Caco-2 (cell line): Measurements from ENCODE around the gene LRRC4C. TPM values are rescaled to one million over a fixed set of nuclear protein-coding genes. Genes with fewer than 3 reads are reported as not detected.

ENCODE experiments used
- BruUV-seq: library from RNA; stranded (reverse); fragments of 400-500 nt; replicated peaks from 2 replicates; lab custom pipeline; 2021; lab: Mats Ljungman, UMichigan
- CTCF ChIA-PET: fragments of 300-600 bp; sonication (Branson Sonifier 250); formaldehyde crosslinking; loops from one replicate; lab custom pipeline; 2022; ENCODE audit warnings: antibody characterized with exemption; lab: Charles Lee
- POLR2A ChIA-PET: fragments of 300-600 bp; sonication (Branson Sonifier 250); formaldehyde crosslinking; loops from one replicate; lab custom pipeline; 2022; ENCODE audit warnings: antibody characterized with exemption; lab: Charles Lee
- DNase-seq, 2 experiments: peaks; one replicate each; pipeline versions ENCODE4 v3.0.0 to v3.0.0-alpha.2; 2020 to 2022
- H3K27me3 ChIP-seq: replicated peaks from 2 replicates; pipeline ENCODE4 v1.6.0; 2011; ENCODE audit warnings: low read length; ENCODE audit not compliant: control insufficient read depth, insufficient read depth
- H3K36me3 ChIP-seq: 2 replicates; pipeline ENCODE4 v1.5.1; 2011; ENCODE audit warnings: low read length; ENCODE audit not compliant: control insufficient read depth, insufficient read depth
- H3K4me1 ChIP-seq: fragments of 250-450 bp; sonication (Bioruptor Pico); 2 replicates; pipeline ENCODE4 v1.5.1; 2020; ENCODE audit warnings: mild to moderate bottlenecking
- H3K4me3 ChIP-seq: 2 replicates; pipeline ENCODE4 v1.5.1; 2011; ENCODE audit warnings: low read depth, mild to moderate bottlenecking, control low read depth, low read length
- H3K9me3 ChIP-seq: fragments of 250-450 bp; sonication (Bioruptor Pico); 2 replicates; pipeline ENCODE4 v1.5.1; 2020; ENCODE audit warnings: mild to moderate bottlenecking, moderate library complexity
- H3K27ac Mint-ChIP-seq: one replicate; pipeline ENCODE4 v1.8.0; 2022; ENCODE audit warnings: mixed read lengths; ENCODE audit not compliant: unreplicated experiment
- H3K27me3 Mint-ChIP-seq: one replicate; pipeline ENCODE4 v1.8.0; 2022; ENCODE audit warnings: mixed read lengths; ENCODE audit not compliant: insufficient read depth, unreplicated experiment
- H3K36me3 Mint-ChIP-seq: one replicate; pipeline ENCODE4 v1.8.0; 2022; ENCODE audit warnings: mild to moderate bottlenecking, mixed read lengths; ENCODE audit not compliant: insufficient read depth, unreplicated experiment
- H3K4me1 Mint-ChIP-seq: one replicate; pipeline ENCODE4 v1.8.0; 2022; ENCODE audit warnings: low read depth, mixed read lengths; ENCODE audit not compliant: unreplicated experiment
- H3K4me3 Mint-ChIP-seq: one replicate; pipeline ENCODE4 v1.8.0; 2022; ENCODE audit warnings: mild to moderate bottlenecking, moderate library complexity, mixed read lengths; ENCODE audit not compliant: unreplicated experiment
- H3K9me3 Mint-ChIP-seq: one replicate; pipeline ENCODE4 v1.8.0; 2022; ENCODE audit warnings: mixed read lengths; ENCODE audit not compliant: unreplicated experiment
- intact Hi-C: fragments of 100-400 bp; cut with micrococcal nuclease; formaldehyde crosslinking; loops from one replicate; pipeline ENCODE4 v1.10.0; 2022; ENCODE audit not compliant: unreplicated experiment
- total RNA-seq: library from RNA; stranded (reverse); gene quantifications from 2 replicates; pipeline ENCODE4 v1.2.3, GENCODE V29; 2022
- TF ChIP-seq, protein P1 (sequence below), 2 experiments: fragments of 200-600 bp in 1 of 2; IDR thresholded peaks; 1 replicate in 1 of 2; 2 replicates in 1 of 2; pipeline versions ENCODE4 v1.5.1 to v1.8.0; 2011 to 2022; ENCODE audit warnings: antibody characterized with exemption in 1 of 2, control low read depth in 1 of 2, inconsistent platforms in 1 of 2, low read depth in 1 of 2, low read length in 1 of 2, mild to moderate bottlenecking in 1 of 2, moderate library complexity in 1 of 2; ENCODE audit not compliant: insufficient read depth in 1 of 2, severe bottlenecking in 1 of 2, unreplicated experiment in 1 of 2

The LRRC4C gene
- total RNA-seq, 1 experiment from 2014 or later: not detected

DNA sequence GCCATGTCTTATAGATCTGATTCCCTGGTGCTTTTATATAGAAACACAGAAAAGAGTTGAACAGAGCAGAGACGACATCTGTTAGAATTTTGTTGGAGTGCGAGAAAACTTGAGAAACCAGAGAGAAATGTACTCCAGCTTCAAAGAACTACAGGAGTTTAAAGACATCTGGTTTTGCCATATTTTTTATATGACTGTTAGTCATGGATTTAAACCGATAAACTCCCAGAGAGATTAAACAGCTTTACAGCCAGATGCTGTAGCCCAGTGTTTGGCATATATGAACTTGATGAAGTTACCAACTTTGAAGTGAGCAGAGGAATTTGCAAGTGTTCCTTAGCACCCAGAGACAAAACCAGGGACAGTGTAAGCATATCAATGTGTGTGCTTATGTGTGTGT, 1083.1 kb downstream of the LRRC4C start:
- TF ChIP-seq, protein P1, sequence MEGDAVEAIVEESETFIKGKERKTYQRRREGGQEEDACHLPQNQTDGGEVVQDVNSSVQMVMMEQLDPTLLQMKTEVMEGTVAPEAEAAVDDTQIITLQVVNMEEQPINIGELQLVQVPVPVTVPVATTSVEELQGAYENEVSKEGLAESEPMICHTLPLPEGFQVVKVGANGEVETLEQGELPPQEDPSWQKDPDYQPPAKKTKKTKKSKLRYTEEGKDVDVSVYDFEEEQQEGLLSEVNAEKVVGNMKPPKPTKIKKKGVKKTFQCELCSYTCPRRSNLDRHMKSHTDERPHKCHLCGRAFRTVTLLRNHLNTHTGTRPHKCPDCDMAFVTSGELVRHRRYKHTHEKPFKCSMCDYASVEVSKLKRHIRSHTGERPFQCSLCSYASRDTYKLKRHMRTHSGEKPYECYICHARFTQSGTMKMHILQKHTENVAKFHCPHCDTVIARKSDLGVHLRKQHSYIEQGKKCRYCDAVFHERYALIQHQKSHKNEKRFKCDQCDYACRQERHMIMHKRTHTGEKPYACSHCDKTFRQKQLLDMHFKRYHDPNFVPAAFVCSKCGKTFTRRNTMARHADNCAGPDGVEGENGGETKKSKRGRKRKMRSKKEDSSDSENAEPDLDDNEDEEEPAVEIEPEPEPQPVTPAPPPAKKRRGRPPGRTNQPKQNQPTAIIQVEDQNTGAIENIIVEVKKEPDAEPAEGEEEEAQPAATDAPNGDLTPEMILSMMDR (IDR thresholded peaks at IDR 0.05; ENCODE audit: insufficient read depth in 1 of 2, low read depth in 1 of 2, low read length in 1 of 2, severe bottlenecking in 1 of 2, unreplicated experiment in 1 of 2): no peak
- Histone ChIP-seq H3K27me3 (no peaks in the 10 kb centered on the region), H3K4me1 (no peaks in the 10 kb centered on the region), H3K36me3 (no peaks in the 10 kb centered on the region), H3K9me3 (no peaks in the 10 kb centered on the region), H3K4me3 (no peak overlapping the region)
- no peak for DNase-seq
- intact Hi-C loops: no loop called here
- H3K4me3 Mint-ChIP-seq: no peak overlapping the region
- H3K4me1 Mint-ChIP-seq: no peaks in the 10 kb centered on the region
- H3K36me3 Mint-ChIP-seq: no peaks in the 10 kb centered on the region
- BruUV-seq: no TSS peak
- POLR2A ChIA-PET: no interaction called here
- no peak overlapping the region for H3K27ac Mint-ChIP-seq
- CTCF ChIA-PET: no interaction called here
- no peaks in the 10 kb centered on the region for H3K9me3 Mint-ChIP-seq
- no peaks in the 10 kb centered on the region for H3K27me3 Mint-ChIP-seq

DNA sequence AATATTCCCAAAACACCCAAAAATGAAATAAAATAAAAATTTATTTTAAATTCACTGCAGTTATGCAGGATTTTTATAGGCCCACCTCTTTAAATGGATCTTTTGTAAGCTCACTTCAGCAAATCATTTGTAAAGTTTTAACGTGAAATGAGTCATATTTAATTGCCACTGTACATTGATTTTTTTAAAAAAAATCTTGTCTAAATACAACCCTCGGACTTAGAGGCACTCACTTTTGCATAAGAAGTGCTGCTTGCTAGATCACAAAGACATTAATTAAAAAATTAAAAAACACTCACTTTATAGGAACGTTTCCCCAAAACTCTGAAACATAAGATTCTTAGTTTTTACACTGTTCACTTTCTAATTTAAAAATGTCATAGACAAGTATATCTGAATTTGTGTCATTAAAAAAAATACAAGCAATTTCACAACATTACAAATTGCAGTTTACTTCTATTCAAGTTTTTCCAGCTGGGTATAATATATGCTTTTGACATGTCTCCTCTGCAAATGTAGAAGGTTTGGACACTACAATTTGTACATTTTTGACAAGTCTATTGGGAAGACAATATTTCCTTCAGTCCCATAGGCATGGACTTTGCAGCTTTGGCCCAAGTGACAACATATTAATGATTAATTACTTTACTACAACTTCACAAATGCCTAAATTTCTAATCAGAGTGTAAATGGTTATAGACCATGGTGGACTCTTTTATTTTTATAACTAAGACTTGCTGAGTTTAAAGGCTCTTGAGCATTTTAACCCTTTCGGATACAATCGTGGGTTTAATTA, 1088.4 kb downstream of the LRRC4C start:
- Mint-ChIP-seq H3K36me3 (no peaks in the 10 kb centered on the region), H3K27me3 (no peaks in the 10 kb centered on the region), H3K4me1 (no peaks in the 10 kb centered on the region), H3K9me3 (no peaks in the 10 kb centered on the region), H3K4me3 (no peak overlapping the region), H3K27ac (no peak overlapping the region)
- Histone ChIP-seq H3K4me1 (no peaks in the 10 kb centered on the region), H3K4me3 (no peak overlapping the region), H3K27me3 (no peaks in the 10 kb centered on the region), H3K36me3 (no peaks in the 10 kb centered on the region), H3K9me3 (no peaks in the 10 kb centered on the region)
- POLR2A ChIA-PET: no interaction called here
- TF ChIP-seq, protein P1 (IDR thresholded peaks at IDR 0.05; ENCODE audit: insufficient read depth in 1 of 2, low read depth in 1 of 2, low read length in 1 of 2, severe bottlenecking in 1 of 2, unreplicated experiment in 1 of 2): no peak
- CTCF ChIA-PET: no interaction called here
- DNase-seq: no peak
- intact Hi-C loops: no loop called here
- no TSS peak for BruUV-seq

DNA sequence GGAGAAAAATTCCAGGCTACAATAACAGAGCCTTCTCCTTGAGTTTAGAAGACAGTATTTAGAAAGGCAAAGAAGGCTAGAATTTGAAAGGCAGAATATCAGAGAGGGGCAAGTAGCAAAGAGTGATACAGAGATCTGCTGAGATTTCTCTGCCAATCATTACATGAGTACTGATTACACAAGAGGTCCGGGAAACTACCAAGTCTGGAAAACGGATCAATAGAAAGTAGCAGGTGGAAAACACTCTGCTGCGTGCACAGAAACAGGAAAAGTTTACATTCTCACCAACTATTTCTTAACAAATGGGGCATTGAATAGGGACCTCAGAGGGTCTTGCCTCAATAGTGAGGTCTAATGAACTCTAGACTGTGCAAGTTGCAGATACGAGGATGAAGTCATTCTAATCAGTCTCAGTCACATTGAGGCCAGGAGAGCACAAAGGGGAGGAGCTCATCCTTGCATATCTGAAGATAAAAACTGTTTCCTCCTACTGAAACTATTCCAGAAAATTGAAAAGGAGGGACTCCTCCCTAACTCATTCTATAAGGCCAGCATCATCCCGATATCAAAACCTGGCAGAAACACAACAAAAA, 1099.2 kb downstream of the LRRC4C start:
- H3K27me3 Mint-ChIP-seq: peaks cover 2% of the 10 kb centered on the region
- no peaks in the 10 kb centered on the region for H3K27me3 ChIP-seq
- H3K9me3 Mint-ChIP-seq: no peaks in the 10 kb centered on the region
- H3K27ac Mint-ChIP-seq: no peak overlapping the region
- BruUV-seq: no TSS peak
- no peaks in the 10 kb centered on the region for H3K36me3 ChIP-seq
- no peaks in the 10 kb centered on the region for H3K36me3 Mint-ChIP-seq
- DNase-seq: no peak
- CTCF ChIA-PET: no interaction called here
- H3K9me3 ChIP-seq: no peaks in the 10 kb centered on the region; the same call in 1 of the 2 replicates
- no peaks in the 10 kb centered on the region for H3K4me1 Mint-ChIP-seq
- no peak overlapping the region for H3K4me3 Mint-ChIP-seq
- TF ChIP-seq, protein P1 (IDR thresholded peaks at IDR 0.05; ENCODE audit: insufficient read depth in 1 of 2, low read depth in 1 of 2, low read length in 1 of 2, severe bottlenecking in 1 of 2, unreplicated experiment in 1 of 2): no peak
- intact Hi-C loops: no loop called here
- H3K4me1 ChIP-seq: no peaks in the 10 kb centered on the region
- POLR2A ChIA-PET: no interaction called here
- H3K4me3 ChIP-seq: no peak overlapping the region
